Thoracic aorta endothelial cell (primary cell): ENCODE results near the gene POTEF. TPM values are rescaled to one million over a fixed set of nuclear protein-coding genes. Genes with fewer than 3 reads are reported as not detected.

ENCODE experiments used
- small RNA-seq: library from RNA; depleted of rRNA; stranded (forward); fragments of <200 nt; gene quantifications from one replicate; pipeline ENCODE3, GENCODE V24; 2012
- total RNA-seq: library from RNA; depleted of rRNA; stranded (reverse); fragments of >200 nt; gene quantifications from 2 replicates; pipeline ENCODE4 v1.2.3, GENCODE V29; 2012

The POTEF gene
- 0.13 TPM in 1 of 2 replicates, not detected in the other for total RNA-seq

DNA sequence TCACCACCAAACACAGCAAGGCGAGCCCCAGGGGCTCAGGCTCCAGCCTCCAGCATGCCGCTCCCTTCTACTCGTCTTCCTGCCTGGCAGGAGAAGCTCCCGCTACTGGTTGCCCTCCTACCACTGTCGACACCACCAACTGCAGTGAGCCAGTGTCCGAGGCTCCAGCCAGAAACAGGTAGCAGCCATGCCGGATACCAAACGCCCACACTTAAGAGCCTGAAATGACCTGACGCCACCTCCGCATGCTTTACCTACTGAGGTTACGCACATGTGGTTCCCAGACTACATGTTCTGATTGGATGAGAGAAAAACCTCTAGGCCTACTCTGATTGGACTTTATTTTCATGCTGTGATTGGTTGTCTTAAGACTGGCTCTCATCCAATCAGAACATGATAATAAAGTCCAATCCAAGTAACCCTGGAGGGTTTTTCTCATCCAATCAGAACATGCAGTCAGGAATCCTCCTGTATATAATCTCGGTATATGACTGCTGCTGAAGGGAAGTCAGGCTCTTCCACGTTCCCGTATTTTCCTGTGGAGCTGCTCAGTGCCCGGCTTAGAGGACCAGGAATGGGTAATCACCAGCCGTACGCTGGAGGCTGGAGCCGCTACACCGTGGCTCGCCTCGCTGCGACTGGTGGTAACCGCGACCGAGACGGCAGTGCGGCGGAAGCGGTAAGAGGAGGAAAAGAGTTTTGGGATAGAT is at the start of gene POTEF:
Gene POTEF, minus strand, starts transcription at position 103 of the 710 bp plus-strand sequence. CDS start 8,707 bp downstream, outside the sequence.

DNA sequence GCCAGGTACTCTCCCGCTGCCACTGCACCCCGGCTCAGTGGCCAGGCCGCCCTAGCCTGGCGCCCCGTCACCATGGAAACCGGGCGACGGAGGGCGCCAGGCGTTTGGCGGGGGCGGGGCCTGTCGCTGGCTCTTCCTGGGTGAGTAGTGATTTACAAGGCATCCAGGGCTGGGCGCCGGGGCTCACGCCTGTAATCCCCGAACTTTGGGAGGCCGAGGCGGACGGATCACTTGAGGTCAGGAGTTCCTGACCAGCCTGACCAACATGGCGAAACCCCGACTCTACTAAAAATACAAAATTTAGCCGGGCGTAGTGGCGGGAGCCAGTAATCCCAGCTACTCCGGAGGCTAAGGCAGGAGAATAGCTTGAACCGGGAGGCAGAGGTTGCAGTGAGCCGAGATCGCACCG is 16.0 kb upstream of the POTEF start, which contains the start of gene CCDC74B:
Gene CCDC74B, minus strand, starts transcription at position 107 of the 409 bp plus-strand sequence. CDS start 116 bp downstream, outside the sequence.

Small RNA genes within 50 kb of the gene (small RNA-seq; reads per million reads assigned to genes)
- gene AC018865.2, result not detected
- not detected for gene RNU6-1049P

Other genes with a start within 250 kb of the POTEF start
- gene RAB6C, start 149.6 kb downstream of the POTEF start, total RNA-seq, result not detected in 2 replicates
- 0.66 and 0.86 TPM in 2 replicates for gene CCDC74B, start 15.9 kb upstream of the POTEF start, total RNA-seq
- gene SMPD4, start 52.4 kb upstream of the POTEF start, total RNA-seq, result 29.5 and 44.8 TPM in 2 replicates
- gene MZT2B, start 53.0 kb upstream of the POTEF start, total RNA-seq, result 85.7 and 109 TPM in 2 replicates
- not detected in 2 replicates for gene TUBA3E, start 69.2 kb upstream of the POTEF start, total RNA-seq
- gene IMP4, start 213.7 kb upstream of the POTEF start, total RNA-seq, result 98.8 and 114 TPM in 2 replicates
- 23.3 and 48.5 TPM in 2 replicates for gene PTPN18, start 226.8 kb upstream of the POTEF start, total RNA-seq